Measurements from ENCODE around the gene ECHS1.

Gene ECHS1

DNA sequence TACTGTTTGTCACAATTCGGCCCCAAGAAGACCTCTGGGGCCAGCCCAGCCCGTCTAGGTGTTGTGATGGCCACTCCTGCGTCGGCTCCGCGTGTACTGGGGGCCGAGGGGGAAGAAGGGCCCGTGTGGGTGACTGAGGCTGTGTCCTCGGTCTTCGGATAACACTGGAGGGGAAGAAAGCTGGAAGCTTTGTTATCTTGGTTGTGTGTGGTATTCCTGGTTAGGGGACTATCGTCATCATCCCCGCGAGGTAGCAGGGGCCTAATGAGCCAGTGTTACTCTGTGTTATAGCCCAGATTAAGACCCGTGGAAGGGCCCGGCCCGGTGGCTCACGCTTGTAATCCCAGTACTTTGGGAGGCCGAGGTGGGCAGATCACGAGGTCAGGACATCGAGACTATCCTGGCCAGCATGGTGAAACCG, 21.7 kb upstream of the ECHS1 start:
- TF ChIP-seq RAD21 (IDR thresholded peaks at IDR 0.05; ENCODE audit: low read depth) (no peak), TCF12 (IDR thresholded peaks at IDR 0.05; ENCODE audit: low read depth) (no peak), TEAD4 (IDR thresholded peaks at IDR 0.05) (no peak), YY1 (IDR thresholded peaks at IDR 0.05; ENCODE audit: low read depth) (no peak)
- TF ChIP-seq, protein P1, sequence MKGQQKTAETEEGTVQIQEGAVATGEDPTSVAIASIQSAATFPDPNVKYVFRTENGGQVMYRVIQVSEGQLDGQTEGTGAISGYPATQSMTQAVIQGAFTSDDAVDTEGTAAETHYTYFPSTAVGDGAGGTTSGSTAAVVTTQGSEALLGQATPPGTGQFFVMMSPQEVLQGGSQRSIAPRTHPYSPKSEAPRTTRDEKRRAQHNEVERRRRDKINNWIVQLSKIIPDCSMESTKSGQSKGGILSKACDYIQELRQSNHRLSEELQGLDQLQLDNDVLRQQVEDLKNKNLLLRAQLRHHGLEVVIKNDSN (IDR thresholded peaks at IDR 0.05): no peak

DNA sequence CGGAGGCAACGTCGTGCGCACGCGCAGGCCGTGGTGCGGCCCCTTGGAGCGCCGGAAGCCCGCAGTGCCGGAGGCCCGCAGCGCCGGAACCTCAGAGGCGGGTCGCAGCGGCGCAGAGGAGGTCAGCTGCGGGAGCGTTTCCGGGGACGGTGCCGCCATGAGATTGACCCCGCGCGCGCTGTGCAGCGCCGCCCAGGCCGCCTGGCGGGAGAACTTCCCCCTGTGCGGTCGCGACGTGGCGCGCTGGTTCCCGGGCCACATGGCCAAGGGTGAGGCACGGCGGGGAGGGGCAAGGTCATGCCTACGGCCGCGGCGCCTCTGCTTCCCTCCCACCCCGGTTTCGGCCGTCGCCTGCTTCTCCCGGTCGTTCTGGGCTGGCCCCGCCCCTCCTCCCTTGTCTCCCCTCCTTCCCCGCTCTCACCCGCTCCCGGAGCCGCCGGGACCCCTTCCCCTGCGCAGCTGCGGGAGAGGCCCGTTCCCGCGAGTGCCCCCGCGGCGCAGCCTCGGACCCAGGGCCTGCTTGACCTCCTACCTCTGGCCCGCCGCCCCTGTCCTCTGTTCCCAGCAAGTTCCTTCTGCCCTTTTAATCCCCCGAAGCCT, 21.0 kb upstream of the ECHS1 start, which contains the start of gene MTG1:
Gene MTG1, plus strand, starts transcription at position 94 of the 600 bp plus-strand sequence. Its CDS starts 64 bp downstream, at position 158.
- TF ChIP-seq CEBPB (IDR thresholded peaks at IDR 0.05): no peak
- no peak; the same call in 1 of the 2 replicates for TF ChIP-seq RAD21 (IDR thresholded peaks at IDR 0.05; ENCODE audit: low read depth)
- TF ChIP-seq NFIC (IDR thresholded peaks at IDR 0.05): no peak
- peak; percentile 54; the same call in 1 of the 2 replicates for TF ChIP-seq EP300 (IDR thresholded peaks at IDR 0.05; ENCODE audit: borderline replicate concordance)
- peak; percentile 60; the same call in 1 of the 2 replicates for TF ChIP-seq CREB1 (IDR thresholded peaks at IDR 0.05; ENCODE audit: low read depth)
- TF ChIP-seq, protein P1 (IDR thresholded peaks at IDR 0.05): peak; percentile 83
- no peak; the same call in 1 of the 2 replicates for TF ChIP-seq EGR1 (IDR thresholded peaks at IDR 0.05)
- no peak; the same call in 1 of the 2 replicates for TF ChIP-seq FOXM1 (IDR thresholded peaks at IDR 0.05; ENCODE audit: borderline replicate concordance, low read depth)
- peak; percentile 76; the same call in 1 of the 2 replicates for TF ChIP-seq TCF12 (IDR thresholded peaks at IDR 0.05; ENCODE audit: low read depth)
- TF ChIP-seq, protein P2, sequence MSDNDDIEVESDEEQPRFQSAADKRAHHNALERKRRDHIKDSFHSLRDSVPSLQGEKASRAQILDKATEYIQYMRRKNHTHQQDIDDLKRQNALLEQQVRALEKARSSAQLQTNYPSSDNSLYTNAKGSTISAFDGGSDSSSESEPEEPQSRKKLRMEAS (IDR thresholded peaks at IDR 0.05): peak; percentile 99
- TF ChIP-seq, protein P3, sequence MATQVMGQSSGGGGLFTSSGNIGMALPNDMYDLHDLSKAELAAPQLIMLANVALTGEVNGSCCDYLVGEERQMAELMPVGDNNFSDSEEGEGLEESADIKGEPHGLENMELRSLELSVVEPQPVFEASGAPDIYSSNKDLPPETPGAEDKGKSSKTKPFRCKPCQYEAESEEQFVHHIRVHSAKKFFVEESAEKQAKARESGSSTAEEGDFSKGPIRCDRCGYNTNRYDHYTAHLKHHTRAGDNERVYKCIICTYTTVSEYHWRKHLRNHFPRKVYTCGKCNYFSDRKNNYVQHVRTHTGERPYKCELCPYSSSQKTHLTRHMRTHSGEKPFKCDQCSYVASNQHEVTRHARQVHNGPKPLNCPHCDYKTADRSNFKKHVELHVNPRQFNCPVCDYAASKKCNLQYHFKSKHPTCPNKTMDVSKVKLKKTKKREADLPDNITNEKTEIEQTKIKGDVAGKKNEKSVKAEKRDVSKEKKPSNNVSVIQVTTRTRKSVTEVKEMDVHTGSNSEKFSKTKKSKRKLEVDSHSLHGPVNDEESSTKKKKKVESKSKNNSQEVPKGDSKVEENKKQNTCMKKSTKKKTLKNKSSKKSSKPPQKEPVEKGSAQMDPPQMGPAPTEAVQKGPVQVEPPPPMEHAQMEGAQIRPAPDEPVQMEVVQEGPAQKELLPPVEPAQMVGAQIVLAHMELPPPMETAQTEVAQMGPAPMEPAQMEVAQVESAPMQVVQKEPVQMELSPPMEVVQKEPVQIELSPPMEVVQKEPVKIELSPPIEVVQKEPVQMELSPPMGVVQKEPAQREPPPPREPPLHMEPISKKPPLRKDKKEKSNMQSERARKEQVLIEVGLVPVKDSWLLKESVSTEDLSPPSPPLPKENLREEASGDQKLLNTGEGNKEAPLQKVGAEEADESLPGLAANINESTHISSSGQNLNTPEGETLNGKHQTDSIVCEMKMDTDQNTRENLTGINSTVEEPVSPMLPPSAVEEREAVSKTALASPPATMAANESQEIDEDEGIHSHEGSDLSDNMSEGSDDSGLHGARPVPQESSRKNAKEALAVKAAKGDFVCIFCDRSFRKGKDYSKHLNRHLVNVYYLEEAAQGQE (IDR thresholded peaks at IDR 0.05; ENCODE audit: low read depth): peak; percentile 23; the same call in 1 of the 2 replicates
- peak; percentile 39; the same call in 1 of the 2 replicates for TF ChIP-seq TEAD4 (IDR thresholded peaks at IDR 0.05)
- TF ChIP-seq ZBTB7A (IDR thresholded peaks at IDR 0.05; ENCODE audit: low read depth): peak; percentile 46; the same call in 1 of the 2 replicates
- TF ChIP-seq TAF1 (IDR thresholded peaks at IDR 0.05; ENCODE audit: low read depth): peak; percentile 96
- peak; percentile 92 for TF ChIP-seq YY1 (IDR thresholded peaks at IDR 0.05; ENCODE audit: low read depth)

DNA sequence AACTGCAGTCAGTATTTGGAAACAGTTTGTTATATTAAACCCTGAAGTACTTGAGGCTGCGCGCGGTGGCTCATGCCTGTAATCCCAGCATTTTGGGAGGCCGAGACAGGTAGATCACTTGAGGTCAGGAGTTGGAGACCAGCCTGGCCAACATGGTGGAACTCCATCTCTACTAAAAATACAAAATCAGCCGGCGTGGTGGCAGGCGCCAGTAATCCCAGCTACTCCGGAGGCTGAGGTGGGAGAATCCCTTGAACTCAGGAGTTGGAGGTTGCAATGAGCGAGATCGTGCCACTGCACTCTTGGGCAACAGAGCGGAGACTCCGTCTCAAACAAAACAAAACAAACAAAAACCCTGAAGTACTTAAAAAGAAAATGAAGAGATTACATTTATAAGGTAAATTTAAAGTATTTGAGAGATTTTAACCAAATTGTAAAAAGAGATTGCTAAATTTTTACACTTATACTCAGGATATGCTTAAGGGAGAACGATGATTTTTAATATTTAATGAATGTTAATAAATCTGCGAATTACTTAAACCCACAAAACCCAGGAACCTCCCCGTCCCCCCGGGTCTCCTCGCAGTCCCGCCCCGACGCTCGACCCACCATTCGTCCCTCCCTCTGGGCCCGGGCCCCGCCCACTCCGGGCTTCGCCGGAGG, 20.4 kb upstream of the ECHS1 start:
- TF ChIP-seq, protein P1 (IDR thresholded peaks at IDR 0.05): no peak
- TF ChIP-seq NFIC (IDR thresholded peaks at IDR 0.05): no peak
- no peak for TF ChIP-seq TCF12 (IDR thresholded peaks at IDR 0.05; ENCODE audit: low read depth)
- no peak for TF ChIP-seq FOXM1 (IDR thresholded peaks at IDR 0.05; ENCODE audit: borderline replicate concordance, low read depth)
- TF ChIP-seq YY1 (IDR thresholded peaks at IDR 0.05; ENCODE audit: low read depth): no peak
- TF ChIP-seq, protein P3 (IDR thresholded peaks at IDR 0.05; ENCODE audit: low read depth): no peak
- no peak for TF ChIP-seq RAD21 (IDR thresholded peaks at IDR 0.05; ENCODE audit: low read depth)
- TF ChIP-seq TEAD4 (IDR thresholded peaks at IDR 0.05): no peak
- no peak for TF ChIP-seq CEBPB (IDR thresholded peaks at IDR 0.05)
- TF ChIP-seq TAF1 (IDR thresholded peaks at IDR 0.05; ENCODE audit: low read depth): no peak
- no peak for TF ChIP-seq EGR1 (IDR thresholded peaks at IDR 0.05)
- TF ChIP-seq, protein P2 (IDR thresholded peaks at IDR 0.05): no peak
- no peak for TF ChIP-seq ZBTB7A (IDR thresholded peaks at IDR 0.05; ENCODE audit: low read depth)
- TF ChIP-seq CREB1 (IDR thresholded peaks at IDR 0.05; ENCODE audit: low read depth): no peak

DNA sequence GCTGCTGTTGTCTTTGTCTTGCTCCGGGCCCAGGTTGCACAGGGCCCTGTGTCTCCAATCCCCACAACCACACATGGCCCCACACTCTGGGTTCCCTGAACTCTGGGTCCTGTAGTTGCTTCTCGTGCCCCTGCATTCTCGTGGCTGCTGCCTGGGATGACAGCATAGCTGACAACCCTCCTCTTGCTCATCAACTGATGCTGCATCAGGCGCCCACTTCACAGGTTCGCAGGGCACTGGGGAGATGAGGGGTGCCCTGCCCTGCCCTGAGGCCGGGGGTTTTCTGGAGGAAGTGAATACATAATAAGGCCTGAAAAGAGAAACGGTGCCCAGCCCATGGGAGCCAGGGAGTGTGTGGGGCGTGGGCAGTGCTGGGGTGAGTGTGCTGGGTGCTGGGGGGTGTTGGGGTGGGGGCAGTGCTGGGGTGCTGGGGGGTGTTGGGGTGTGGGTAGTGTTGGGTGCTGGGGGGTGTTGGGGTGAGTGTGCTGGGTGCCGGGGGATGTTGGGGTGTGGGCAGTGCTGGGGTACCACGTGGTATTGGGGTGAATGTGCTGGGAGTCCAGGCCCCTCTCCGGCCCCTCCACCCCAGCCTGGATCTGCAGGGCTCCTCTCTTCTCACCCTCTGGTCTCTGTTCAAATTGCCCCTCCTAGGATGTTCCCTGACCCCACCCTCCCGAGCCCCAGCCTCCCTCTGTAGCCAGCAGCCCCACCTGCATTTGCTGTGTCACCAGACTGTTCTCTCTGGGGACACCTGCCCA, 18.8 kb upstream of the ECHS1 start:
- TF ChIP-seq ZBTB7A (IDR thresholded peaks at IDR 0.05; ENCODE audit: low read depth): no peak
- TF ChIP-seq CREB1 (IDR thresholded peaks at IDR 0.05; ENCODE audit: low read depth): no peak
- TF ChIP-seq NFIC (IDR thresholded peaks at IDR 0.05): no peak
- no peak for TF ChIP-seq RAD21 (IDR thresholded peaks at IDR 0.05; ENCODE audit: low read depth)
- TF ChIP-seq EGR1 (IDR thresholded peaks at IDR 0.05): no peak
- TF ChIP-seq, protein P3 (IDR thresholded peaks at IDR 0.05; ENCODE audit: low read depth): no peak
- TF ChIP-seq, protein P2 (IDR thresholded peaks at IDR 0.05): no peak
- no peak for TF ChIP-seq TAF1 (IDR thresholded peaks at IDR 0.05; ENCODE audit: low read depth)
- TF ChIP-seq, protein P1 (IDR thresholded peaks at IDR 0.05): no peak
- no peak for TF ChIP-seq FOXM1 (IDR thresholded peaks at IDR 0.05; ENCODE audit: borderline replicate concordance, low read depth)
- no peak for TF ChIP-seq EP300 (IDR thresholded peaks at IDR 0.05; ENCODE audit: borderline replicate concordance)
- no peak for TF ChIP-seq YY1 (IDR thresholded peaks at IDR 0.05; ENCODE audit: low read depth)
- TF ChIP-seq CEBPB (IDR thresholded peaks at IDR 0.05): no peak
- TF ChIP-seq TEAD4 (IDR thresholded peaks at IDR 0.05): no peak
- no peak for TF ChIP-seq TCF12 (IDR thresholded peaks at IDR 0.05; ENCODE audit: low read depth)
